Measurements from ENCODE around the gene SSB. TPM values are rescaled to one million over a fixed set of nuclear protein-coding genes. Genes with fewer than 3 reads are reported as not detected.
"Not testable (repeated sequence)": the region's sequence is repeated elsewhere in the genome, so short reads cannot be mapped to it uniquely, and the experiment has no call there.

SSB gene
- total RNA-seq, 1 donor from 2014 or later: 296 TPM

DNA sequence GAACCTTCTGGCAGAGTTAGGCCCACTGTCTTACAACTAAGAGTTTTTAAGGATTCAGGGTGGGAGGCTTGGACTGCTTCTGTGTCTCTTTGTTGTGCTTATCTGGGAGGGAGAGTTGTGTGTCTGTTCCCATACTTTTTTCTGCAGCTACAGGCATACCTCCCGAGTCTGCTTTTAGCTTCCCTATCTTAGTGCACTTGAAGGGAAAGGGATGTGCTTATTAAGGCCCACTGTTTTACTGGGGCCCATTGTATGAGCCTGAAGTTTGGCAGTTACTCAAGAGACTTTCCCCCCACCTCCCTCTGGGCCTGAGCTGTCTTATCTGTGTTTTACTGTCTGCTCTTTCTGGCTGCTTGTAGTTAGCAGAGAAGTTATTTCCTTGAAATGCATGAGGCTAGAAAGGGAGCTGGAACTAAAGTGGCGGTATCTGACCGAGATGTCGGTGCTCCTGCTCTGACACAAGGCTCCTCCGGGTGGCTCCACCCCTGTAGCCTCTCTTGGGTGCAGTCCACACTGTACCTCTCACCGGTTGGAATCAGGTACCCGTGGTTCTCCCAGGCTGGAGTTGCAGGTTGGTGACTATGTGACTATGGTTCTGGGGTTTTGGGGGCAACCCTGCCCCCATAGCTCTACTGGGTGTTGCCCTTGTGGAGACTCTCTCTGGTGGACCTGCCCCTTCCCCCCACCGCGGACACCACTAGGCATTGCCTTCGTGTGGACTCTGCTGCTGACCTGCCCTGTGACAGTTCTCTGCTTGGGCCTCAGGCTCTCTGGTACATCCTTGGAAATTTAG is 41.5 kb downstream of the SSB start:
- H3K27me3 Mint-ChIP-seq (ENCODE audit: insufficient read depth, low read depth): peaks cover 2% of the 10 kb centered on the region
- TF ChIP-seq EZH2 (IDR thresholded peaks at IDR 0.05) (no peak), EZH2phosphoT487 (IDR thresholded peaks at IDR 0.05) (no peak)
- TF ChIP-seq, protein P1, sequence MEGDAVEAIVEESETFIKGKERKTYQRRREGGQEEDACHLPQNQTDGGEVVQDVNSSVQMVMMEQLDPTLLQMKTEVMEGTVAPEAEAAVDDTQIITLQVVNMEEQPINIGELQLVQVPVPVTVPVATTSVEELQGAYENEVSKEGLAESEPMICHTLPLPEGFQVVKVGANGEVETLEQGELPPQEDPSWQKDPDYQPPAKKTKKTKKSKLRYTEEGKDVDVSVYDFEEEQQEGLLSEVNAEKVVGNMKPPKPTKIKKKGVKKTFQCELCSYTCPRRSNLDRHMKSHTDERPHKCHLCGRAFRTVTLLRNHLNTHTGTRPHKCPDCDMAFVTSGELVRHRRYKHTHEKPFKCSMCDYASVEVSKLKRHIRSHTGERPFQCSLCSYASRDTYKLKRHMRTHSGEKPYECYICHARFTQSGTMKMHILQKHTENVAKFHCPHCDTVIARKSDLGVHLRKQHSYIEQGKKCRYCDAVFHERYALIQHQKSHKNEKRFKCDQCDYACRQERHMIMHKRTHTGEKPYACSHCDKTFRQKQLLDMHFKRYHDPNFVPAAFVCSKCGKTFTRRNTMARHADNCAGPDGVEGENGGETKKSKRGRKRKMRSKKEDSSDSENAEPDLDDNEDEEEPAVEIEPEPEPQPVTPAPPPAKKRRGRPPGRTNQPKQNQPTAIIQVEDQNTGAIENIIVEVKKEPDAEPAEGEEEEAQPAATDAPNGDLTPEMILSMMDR (IDR thresholded peaks at IDR 0.05): no peak

DNA sequence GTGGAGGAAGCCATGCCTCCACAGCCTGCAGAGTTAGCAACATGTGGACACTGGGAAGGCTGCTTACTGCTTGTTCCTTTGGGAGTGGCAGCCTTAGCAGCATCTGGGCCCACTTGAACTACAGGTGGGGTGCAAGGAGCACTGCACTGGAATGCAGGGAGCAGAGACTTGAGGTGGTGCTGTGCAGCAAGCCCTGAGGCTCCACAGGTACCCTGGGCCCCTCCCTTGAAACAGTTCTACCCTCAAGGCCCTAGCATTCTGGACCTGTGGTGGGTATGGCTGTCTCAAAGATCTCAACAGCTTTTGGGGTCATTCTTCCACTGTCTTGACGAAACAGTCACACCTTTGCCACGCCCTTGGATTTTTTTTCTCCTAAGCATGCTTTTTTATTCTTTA is 42.1 kb downstream of the SSB start:
- H3K4me3 Mint-ChIP-seq: no peak overlapping the region
- DNase-seq (ENCODE audit: low spot score): no peak
- Histone ChIP-seq H4K20me1 (ENCODE audit: low read depth) (peaks cover 3% of the 10 kb centered on the region), H3K79me2 (ENCODE audit: low read depth) (peaks cover 32% of the 10 kb centered on the region), H3K4me2 (no peak overlapping the region), H3F3A (ENCODE audit: low read depth) (no peaks in the 10 kb centered on the region), H3K9ac (no peak overlapping the region), H3K9me3 (ENCODE audit: low read depth) (no peaks in the 10 kb centered on the region), H3K27me3 (no peaks in the 10 kb centered on the region), H3K4me3 (no peak overlapping the region), H3K36me3 (no peaks in the 10 kb centered on the region), H3K4me1 (no peaks in the 10 kb centered on the region), H3K27ac (no peak overlapping the region), H2AFZ (replicated peaks) (no peak overlapping the region)
- peaks cover 2% of the 10 kb centered on the region for H3K27me3 Mint-ChIP-seq (ENCODE audit: insufficient read depth, low read depth)
- H3K4me1 Mint-ChIP-seq: peaks cover 8% of the 10 kb centered on the region
- no peak for TF ChIP-seq EZH2phosphoT487 (IDR thresholded peaks at IDR 0.05)
- TF ChIP-seq, protein P1 (IDR thresholded peaks at IDR 0.05): no peak
- no peak for TF ChIP-seq EZH2 (IDR thresholded peaks at IDR 0.05)
- peaks cover 28% of the 10 kb centered on the region for H3K36me3 Mint-ChIP-seq
- H3K27ac Mint-ChIP-seq: no peak overlapping the region
- H3K9me3 Mint-ChIP-seq: peaks cover 2% of the 10 kb centered on the region

More for the DNA sequence above, 41.5 kb downstream of the SSB start:
- peaks cover 35% of the 10 kb centered on the region for H3K79me2 ChIP-seq (ENCODE audit: low read depth)
- Mint-ChIP-seq H3K4me1 (peaks cover 8% of the 10 kb centered on the region), H3K4me3 (no peak overlapping the region), H3K27ac (no peak overlapping the region), H3K9me3 (peaks cover 2% of the 10 kb centered on the region), H3K36me3 (peaks cover 31% of the 10 kb centered on the region)
- no peaks in the 10 kb centered on the region for H3K9me3 ChIP-seq (ENCODE audit: low read depth)
- no peaks in the 10 kb centered on the region for H3K4me1 ChIP-seq
- no peak overlapping the region for H3K27ac ChIP-seq
- peaks cover 3% of the 10 kb centered on the region for H4K20me1 ChIP-seq (ENCODE audit: low read depth)
- no peak overlapping the region for H2AFZ ChIP-seq (replicated peaks)
- H3K4me3 ChIP-seq: no peak overlapping the region
- no peaks in the 10 kb centered on the region for H3K36me3 ChIP-seq
- no peak overlapping the region for H3K4me2 ChIP-seq
- H3K27me3 ChIP-seq: no peaks in the 10 kb centered on the region
- no peaks in the 10 kb centered on the region for H3F3A ChIP-seq (ENCODE audit: low read depth)
- DNase-seq (ENCODE audit: low spot score): no peak
- no peak overlapping the region for H3K9ac ChIP-seq

DNA sequence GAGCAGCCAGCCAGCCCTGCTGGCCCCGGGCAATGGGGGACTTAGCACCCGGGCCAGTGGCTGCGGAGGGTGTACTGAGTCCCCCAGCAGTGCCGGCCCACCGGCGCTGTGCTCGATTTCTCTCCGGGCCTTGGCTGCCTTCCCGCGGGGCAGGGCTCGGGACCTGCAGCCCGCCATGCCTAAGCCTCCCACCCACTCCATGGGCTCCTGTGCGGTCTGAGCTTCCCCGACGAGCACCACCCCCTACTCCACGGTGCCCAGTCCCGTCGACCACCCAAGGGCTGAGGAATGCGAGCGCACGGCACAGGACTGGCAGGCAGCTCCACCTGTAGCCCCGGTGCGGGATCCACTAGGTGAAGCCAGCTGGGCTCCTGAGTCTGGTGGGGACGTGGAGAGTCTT is 43.0 kb downstream of the SSB start:
- not testable (repeated sequence) for H3K4me3 Mint-ChIP-seq; H3K27ac Mint-ChIP-seq; H3K4me1 ChIP-seq; H4K20me1 ChIP-seq (ENCODE audit: low read depth); DNase-seq (ENCODE audit: low spot score); H3K9ac ChIP-seq; H3K27me3 Mint-ChIP-seq (ENCODE audit: insufficient read depth, low read depth); H3K4me3 ChIP-seq; H3K9me3 ChIP-seq (ENCODE audit: low read depth); H3K27me3 ChIP-seq; H3F3A ChIP-seq (ENCODE audit: low read depth); H3K9me3 Mint-ChIP-seq; H3K4me2 ChIP-seq; H3K4me1 Mint-ChIP-seq; H2AFZ ChIP-seq (replicated peaks); H3K27ac ChIP-seq; H3K36me3 ChIP-seq
- peaks cover 30% of the 10 kb centered on the region for H3K36me3 Mint-ChIP-seq
- H3K79me2 ChIP-seq (ENCODE audit: low read depth): peaks cover 31% of the 10 kb centered on the region

DNA sequence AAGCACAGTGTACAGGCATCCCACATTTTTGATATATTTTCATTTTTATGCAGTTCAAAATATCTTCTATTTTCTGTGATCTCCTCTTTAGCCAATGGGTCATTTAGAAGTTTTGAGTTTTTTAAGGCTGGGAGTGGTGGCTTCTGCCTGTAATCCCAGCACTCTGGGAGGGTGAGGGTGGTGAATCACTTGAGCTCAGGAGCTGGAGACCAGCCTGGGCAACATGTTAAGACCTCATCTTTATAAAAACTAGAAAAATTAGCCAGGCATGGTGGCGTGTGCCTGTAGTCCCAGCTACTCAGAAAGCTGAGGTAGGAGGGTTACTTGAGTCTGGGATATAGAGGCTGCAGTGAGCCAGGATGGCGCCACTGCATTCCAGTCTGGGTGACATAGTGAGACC is 46.3 kb downstream of the SSB start:
- Mint-ChIP-seq H3K27ac (no peak overlapping the region), H3K4me1 (peaks cover 3% of the 10 kb centered on the region), H3K27me3 (ENCODE audit: insufficient read depth, low read depth) (peaks cover 2% of the 10 kb centered on the region), H3K36me3 (peaks cover 20% of the 10 kb centered on the region), H3K4me3 (no peak overlapping the region), H3K9me3 (peaks cover 5% of the 10 kb centered on the region)
- H3K9ac ChIP-seq: no peak overlapping the region
- no peak overlapping the region for H3K4me2 ChIP-seq
- no peaks in the 10 kb centered on the region for H3K27me3 ChIP-seq
- no peak for DNase-seq (ENCODE audit: low spot score)
- H2AFZ ChIP-seq (replicated peaks): no peak overlapping the region
- no peak overlapping the region for H3K4me3 ChIP-seq
- peaks cover 3% of the 10 kb centered on the region for H4K20me1 ChIP-seq (ENCODE audit: low read depth)
- H3K9me3 ChIP-seq (ENCODE audit: low read depth): no peaks in the 10 kb centered on the region
- H3K4me1 ChIP-seq: no peaks in the 10 kb centered on the region
- no peak overlapping the region for H3K27ac ChIP-seq
- no peaks in the 10 kb centered on the region for H3F3A ChIP-seq (ENCODE audit: low read depth)
- H3K79me2 ChIP-seq (ENCODE audit: low read depth): peaks cover 35% of the 10 kb centered on the region
- no peaks in the 10 kb centered on the region for H3K36me3 ChIP-seq
- TF ChIP-seq EZH2phosphoT487 (IDR thresholded peaks at IDR 0.05): no peak
- TF ChIP-seq EZH2 (IDR thresholded peaks at IDR 0.05): no peak
- TF ChIP-seq, protein P1 (IDR thresholded peaks at IDR 0.05): no peak

DNA sequence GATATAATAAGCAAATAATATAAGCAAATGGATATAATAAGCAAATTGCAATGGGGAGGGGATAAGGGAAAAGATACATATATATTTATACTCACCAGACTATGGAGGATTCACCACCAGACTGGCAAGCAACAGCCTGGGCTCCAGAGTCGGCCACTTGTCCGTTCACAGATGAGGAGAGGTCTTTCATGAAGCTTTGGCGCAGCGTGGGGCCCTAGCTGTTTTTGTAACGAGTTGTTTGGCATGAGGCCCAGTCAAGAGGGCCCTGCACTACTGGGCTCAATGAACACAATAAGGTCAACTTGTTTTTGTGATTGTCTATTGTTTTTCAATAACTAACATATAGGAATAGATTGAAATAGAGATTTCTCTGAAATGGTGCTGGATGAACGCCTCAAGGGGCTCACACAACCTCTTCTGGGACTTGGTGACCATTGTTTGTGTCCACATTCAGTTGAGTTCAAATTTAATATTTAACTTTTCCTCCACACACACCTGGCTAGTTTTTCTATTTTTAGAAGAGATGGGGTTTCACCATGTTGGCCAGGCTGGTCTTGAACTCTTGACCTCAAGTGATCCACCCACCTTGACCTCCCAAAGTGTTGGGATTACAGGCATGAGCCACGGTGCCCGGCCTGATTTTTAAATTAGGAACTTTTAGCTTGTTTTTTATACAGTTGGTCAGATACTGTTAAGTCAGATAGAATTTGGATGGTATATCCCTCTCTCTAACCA is 50.5 kb downstream of the SSB start:
- H3K79me2 ChIP-seq (ENCODE audit: low read depth): peaks cover 43% of the 10 kb centered on the region
- peaks cover 14% of the 10 kb centered on the region for H3K9me3 Mint-ChIP-seq

More for the DNA sequence above, 50.5 kb downstream of the SSB start:
- H4K20me1 ChIP-seq (ENCODE audit: low read depth); H3K27ac Mint-ChIP-seq; DNase-seq (ENCODE audit: low spot score); H3K4me1 ChIP-seq; H3K4me1 Mint-ChIP-seq; H3K9ac ChIP-seq; H3K4me3 ChIP-seq; H3K27ac ChIP-seq; H3K4me3 Mint-ChIP-seq; H2AFZ ChIP-seq (replicated peaks); H3K27me3 Mint-ChIP-seq (ENCODE audit: insufficient read depth, low read depth); H3K4me2 ChIP-seq; H3K36me3 ChIP-seq; H3F3A ChIP-seq (ENCODE audit: low read depth); H3K27me3 ChIP-seq; H3K9me3 ChIP-seq (ENCODE audit: low read depth): not testable (repeated sequence)
- H3K36me3 Mint-ChIP-seq: peaks cover 26% of the 10 kb centered on the region
